T1000 (cell line): ENCODE results near the gene C2orf81.
"Not testable (repeated sequence)": the region's sequence is repeated elsewhere in the genome, so short reads cannot be mapped to it uniquely, and the experiment has no call there.

Experiments
- DNase-seq: peaks from one replicate; lab custom pipeline; 2025; ENCODE audit warnings: mixed read lengths; lab: John Stamatoyannopoulos, UW

Gene C2orf81

GRCh38 chr2:74423231-74424095 lies 2.0 kb upstream of the C2orf81 start:
- no peak for DNase-seq

DNA sequence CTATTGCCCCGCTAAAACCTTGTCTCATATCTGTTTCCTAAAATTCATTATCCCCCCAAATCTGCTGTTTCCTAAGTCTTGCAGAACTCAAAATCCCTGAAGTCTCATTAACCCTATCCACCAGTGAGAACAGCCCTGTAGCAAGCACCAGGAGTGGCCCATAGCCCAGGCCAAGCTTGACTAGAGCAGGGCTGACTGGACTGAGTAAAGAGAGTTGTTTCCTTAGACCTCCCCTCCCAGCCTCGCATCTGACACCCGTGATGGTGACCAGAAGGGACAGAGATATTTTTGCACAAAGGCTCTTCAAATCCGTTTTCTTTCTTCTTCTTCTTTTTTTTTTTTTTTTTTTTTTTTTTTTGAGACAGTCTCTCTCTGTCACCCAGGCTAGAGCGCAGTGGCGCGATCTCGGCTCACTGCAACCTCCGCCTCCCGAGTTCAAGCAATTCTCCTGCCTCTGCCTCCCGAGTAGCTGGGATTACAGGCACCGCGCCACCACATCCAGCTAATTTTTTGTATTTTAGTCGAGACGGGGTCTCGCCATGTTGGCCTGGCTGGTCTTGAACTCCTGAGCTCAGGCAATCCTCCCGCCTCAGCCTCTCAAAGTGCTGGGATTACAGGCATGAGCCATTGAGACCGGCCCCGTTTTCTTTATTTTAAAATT lies 846 bp downstream of the C2orf81 start:
- DNase-seq, result not testable (repeated sequence)

- DNase-seq, result no peak
Observed at GRCh38 chr2:74420006-74420405, 1.4 kb downstream of the C2orf81 start.

- no peak for DNase-seq
Observed at GRCh38 chr2:74419345-74419744, 2.1 kb downstream of the C2orf81 start.

GRCh38 chr2:74418312-74418711 lies 3.1 kb downstream of the C2orf81 start:
- DNase-seq, result no peak

GRCh38 chr2:74417763-74418162 lies 3.7 kb downstream of the C2orf81 start:
- DNase-seq, result no peak

GRCh38 chr2:74417197-74417596 lies 4.2 kb downstream of the C2orf81 start:
- no peak for DNase-seq

GRCh38 chr2:74416778-74417177 lies 4.6 kb downstream of the C2orf81 start:
- no peak for DNase-seq

GRCh38 chr2:74415762-74416395 lies 5.5 kb downstream of the C2orf81 start:
- no peak for DNase-seq

GRCh38 chr2:74414881-74415761 lies 6.3 kb downstream of the C2orf81 start:
- DNase-seq, result no peak

- DNase-seq, result no peak
Observed at GRCh38 chr2:74414441-74414840, 7.0 kb downstream of the C2orf81 start.

DNA sequence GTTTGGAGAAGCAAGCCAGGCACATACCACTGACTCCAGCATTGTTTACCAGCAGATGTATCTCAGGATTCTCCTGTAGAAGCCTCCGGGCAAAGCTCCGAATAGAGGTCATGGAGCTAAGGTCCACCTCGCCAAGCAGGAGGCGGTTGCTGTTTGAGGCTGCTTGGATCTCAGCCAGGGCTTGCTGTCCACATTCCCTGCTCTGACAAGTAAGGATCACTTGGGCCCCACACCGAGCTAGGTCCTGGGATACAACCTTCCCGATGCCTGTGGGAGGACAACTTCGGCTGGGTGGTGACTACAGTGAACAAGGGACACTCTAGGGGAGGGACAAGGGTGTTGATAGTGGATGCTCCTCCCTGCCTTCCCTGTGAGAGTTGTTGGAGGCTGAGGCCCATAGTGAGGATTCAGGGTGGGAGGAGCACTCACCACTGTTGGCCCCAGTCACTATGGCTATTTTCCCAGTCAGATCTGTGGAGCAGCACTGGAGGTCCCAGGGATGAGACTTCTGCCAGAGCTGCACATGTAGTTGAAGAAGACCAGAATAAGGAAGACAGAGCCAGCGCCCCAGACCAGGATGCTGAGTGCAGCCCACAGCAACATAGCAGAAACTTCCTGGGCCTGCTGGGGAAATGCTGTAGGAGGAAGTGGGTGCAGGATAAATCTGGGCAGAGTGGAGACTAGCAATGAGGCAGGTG lies 8.3 kb downstream of the C2orf81 start:
- no peak for DNase-seq

DNA sequence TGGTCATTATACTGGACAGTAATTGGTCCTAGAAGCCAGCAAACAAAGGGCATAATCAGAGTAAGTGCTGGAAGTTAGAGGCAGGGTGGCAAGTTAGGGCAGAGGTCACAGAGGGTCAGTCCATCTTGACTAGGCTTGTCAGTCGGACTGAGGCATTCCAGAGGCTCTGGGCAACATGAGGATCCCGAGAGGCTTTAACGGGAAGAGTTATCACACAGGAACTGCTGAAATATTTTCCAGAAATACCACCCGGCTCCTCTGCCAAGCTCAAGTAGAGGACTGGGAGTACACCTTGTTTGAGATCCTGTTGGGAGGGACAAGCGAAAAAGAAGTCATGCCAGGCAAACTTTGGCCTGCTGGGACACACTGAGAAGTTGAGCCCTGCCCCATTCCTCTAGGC lies 13.7 kb downstream of the C2orf81 start:
- no peak for DNase-seq

DNA sequence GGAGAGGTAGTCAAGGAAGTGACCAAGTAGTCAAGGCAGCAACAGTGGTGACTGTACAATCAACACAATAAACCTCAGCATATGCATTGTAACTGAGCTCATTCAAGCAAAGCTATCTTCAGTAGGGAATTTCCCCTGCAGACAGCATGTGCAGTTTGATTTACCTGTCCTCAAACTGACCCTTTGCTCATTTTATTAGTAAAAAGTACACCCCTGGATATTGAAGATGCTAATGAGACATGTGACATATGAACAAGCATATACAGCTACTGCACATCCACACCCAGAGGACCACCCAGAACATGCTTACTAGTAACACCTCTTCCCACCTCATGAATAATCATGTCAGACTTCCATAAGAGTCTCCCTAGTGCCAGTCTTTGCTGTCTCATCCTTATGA lies 15.4 kb downstream of the C2orf81 start:
- no peak for DNase-seq

DNA sequence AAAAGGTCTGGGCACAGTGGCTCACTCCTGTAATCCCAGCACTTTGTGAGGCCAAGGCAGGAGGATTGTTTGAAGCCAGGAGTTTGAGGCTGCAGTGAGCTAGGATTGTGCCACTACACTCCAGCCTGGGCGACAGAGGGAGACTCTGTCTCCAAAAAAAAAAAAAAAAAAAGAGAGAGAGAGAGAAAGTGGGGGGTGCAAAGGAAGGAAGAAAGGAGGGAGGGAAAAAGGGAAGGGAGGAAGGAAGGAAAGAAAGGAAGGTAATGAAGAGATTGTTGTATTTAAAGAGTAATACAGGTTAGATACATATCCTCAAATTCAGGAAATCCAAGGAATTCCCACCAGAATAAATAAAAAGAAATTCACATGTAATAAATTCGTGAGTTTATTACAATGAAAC lies 19.5 kb downstream of the C2orf81 start:
- no peak for DNase-seq

DNA sequence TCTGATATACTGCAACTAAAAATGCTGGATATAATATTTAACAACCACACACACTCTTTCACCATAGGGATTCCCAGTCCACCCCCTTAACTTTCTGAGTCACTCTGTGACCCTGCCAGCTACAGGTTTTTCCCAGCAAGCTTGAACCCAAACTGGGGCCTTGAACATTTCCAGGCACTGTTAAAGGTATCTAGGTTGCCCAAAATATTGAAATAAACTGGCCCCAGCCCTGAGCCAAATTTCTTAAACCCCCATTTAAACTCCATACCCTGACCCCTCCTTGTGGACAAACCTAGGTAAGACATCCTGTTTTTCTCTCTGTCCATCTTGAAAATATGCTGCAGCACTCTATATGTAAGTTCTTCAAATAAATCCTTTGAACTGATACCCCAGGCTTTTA lies 21.6 kb downstream of the C2orf81 start:
- DNase-seq, result no peak

- DNase-seq, result no peak
Observed at GRCh38 chr2:74396149-74396548, 25.3 kb downstream of the C2orf81 start.

DNA sequence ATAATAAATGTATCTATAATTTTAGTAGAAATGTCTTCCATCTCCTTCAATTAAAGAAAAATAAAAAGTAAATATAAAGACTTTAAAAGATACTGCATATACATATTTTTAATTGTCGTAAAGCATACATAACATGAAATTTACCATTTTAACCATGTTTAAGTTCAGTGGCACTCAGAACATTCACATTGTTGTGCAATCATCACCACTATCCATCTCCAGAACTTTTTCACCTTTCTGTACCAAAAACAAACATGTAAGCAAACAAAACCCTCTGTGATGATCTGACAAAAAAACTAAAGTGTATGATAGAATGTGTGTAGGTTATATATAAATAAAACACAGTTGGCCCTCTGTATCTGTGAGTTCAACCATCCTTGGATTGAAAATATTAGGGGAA lies 27.9 kb downstream of the C2orf81 start:
- DNase-seq, result no peak

- no peak for DNase-seq
Observed at GRCh38 chr2:74392449-74392743, 29.0 kb downstream of the C2orf81 start.

DNA sequence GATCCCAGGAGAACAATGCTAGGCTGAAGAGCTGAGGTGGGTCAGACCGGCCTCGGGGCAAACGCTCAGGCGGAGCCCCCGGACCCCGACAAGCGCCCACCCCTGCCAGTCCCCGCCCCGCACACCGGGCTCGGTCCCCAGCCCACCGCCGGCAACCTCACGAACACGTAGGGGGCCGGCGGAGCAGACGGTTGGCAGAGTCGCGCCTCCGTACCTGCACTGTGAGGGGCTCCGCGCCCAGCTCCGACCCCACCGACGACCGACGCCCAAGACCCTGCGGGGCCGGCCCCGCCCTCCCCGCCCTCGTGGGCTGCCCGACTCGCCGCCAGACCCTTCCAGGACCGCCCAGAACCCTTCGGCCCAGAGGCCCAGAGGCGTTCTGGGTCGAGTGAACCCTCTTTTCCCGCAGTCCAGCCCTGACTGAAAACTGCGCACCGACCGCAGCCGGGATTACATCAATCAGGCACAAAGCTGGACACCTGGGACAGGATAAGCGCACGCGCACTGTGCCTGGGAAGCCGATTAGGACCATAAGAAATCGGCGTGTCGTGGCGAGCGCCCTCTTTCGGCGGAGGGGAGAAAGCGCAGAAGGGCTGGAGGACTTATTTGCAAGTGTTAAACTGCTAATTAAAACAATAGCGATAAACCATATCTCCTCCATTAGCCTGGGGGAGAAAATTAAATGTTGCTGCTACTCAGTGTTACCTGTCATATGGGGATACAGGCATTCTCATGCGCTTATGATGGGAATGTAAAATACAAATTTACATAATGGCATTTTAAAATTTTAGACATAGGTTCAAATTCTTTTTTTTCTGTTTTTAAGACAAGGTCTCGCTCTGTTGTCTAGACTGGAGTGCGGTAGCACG lies 29.6 kb downstream of the C2orf81 start:
- peak; percentile 77 for DNase-seq

- DNase-seq, result no peak
Observed at GRCh38 chr2:74391209-74391579, 30.2 kb downstream of the C2orf81 start.
